Caki2 (cell line): ENCODE data around the gene CASP14. TPM values are rescaled to one million over a fixed set of nuclear protein-coding genes. Genes with fewer than 3 reads are reported as not detected.
A peak's percentile ranks its signal among the peaks of the same experiment; 100 is the strongest.

Source experiments
- DNase-seq: peaks from one replicate; pipeline ENCODE4 v3.0.0-alpha.2; 2015; ENCODE audit warnings: low read depth
- in situ Hi-C: cut with HindIII; loops from 2 replicates; pipeline ENCODE4 v1.10.0; 2016; ENCODE audit warnings: low sequenced_read_pairs, low pct_unique_long_range_greater_than_20kb, mixed read lengths
- total RNA-seq: library from RNA; depleted of rRNA; stranded (reverse); fragments of >200 nt; shearing (Covaris generic); gene quantifications from 2 replicates; pipeline ENCODE4 v1.2.3, GENCODE V29; 2014; ENCODE audit warnings: low replicate concordance; rRNA removed

Gene CASP14
- total RNA-seq, 1 experiment from 2014 or later: not detected

DNA sequence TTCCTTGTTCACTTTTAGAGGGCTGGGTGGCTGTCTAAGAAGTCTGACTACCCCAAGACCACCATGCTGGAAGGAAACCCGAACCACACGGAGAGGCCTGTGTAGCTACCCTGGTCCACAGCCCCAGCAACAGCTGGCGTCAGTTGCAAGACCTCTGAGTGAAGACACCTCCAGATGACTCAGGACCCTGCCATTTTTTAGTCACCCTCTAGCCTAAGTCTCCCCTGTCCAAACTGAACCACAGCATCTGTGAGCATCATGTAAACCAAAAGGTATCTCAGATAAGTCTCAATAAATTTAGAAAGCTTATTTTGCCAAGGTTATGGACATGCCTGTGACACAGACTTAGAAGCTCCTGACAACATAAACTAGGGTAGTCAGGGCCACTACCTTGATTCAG lies 55.8 kb downstream of the CASP14 start:
- in situ Hi-C loops: no loop called here
- no peak for DNase-seq

DNA sequence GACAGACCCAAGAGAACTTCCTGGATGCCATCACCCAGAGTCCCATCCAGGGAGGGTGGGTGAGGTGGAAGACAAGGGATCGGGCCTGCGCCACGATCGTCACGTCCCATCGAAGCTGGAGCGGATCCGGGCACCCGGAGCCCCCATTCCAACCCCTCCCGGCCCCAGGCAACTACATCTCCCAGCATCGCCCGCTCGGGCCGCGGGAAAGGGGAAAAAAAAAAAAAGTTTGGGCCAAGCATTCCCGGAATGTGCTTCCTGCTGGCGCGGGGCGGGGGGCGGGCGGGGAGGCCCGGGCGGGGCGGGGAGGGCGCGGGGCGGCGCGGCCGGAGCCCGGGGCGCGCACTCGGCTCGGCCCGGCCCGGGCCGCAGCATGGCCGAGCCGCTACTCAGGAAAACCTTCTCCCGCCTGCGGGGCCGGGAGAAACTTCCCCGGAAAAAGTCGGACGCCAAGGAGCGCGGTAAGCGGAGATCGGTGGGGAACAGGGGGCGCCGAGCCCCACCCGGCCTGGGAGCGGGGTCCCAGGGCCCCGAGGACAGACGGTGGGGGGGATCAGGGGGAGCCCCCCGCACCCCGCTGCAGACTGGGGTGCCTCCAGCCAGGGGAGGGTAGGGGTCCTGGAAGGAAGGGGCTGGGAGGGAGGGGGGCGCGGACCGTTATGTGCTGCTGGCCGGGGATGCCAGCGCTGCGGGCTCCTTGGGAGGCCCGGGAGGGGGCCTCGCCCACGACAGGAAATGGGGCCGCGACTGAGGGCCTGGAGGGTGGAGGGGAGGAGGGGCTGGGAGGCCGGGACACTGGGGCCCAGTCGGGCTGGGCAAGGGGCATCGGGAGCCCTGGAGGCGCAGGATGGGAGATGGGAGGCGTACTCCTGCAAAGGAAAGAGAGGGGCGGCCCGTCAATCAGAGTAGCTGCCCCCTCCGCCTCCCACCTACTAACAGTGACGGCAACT lies 58.1 kb downstream of the CASP14 start, which contains the start of gene SYDE1:
Gene SYDE1, plus strand, starts transcription at position 341 of the 950 bp plus-strand sequence. Its CDS starts 33 bp downstream, at position 374.
- in situ Hi-C loops: no loop called here
- DNase-seq: peak; percentile 72

Other genes starting within 250 kb of the CASP14 start
- gene OR7A5, start 214.3 kb upstream of the CASP14 start, total RNA-seq: not detected in 2 replicates
- gene OR7C1, start 214.3 kb upstream of the CASP14 start, total RNA-seq: not detected in 2 replicates
- gene OR7A10, start 200.6 kb upstream of the CASP14 start, total RNA-seq: not detected in 2 replicates
- gene OR7A17, start 163.3 kb upstream of the CASP14 start, total RNA-seq: not detected in 2 replicates
- not detected in 2 replicates for gene OR7C2, start 108.0 kb upstream of the CASP14 start, total RNA-seq
- gene SLC1A6, start 69.6 kb upstream of the CASP14 start, total RNA-seq: not detected in 2 replicates
- gene OR1I1, start 32.7 kb downstream of the CASP14 start, total RNA-seq: not detected in 2 replicates
- gene SYDE1, start 57.9 kb downstream of the CASP14 start, total RNA-seq: 21.7 and 31.3 TPM in 2 replicates
- 0.14 and 0.38 TPM in 2 replicates for gene NOTCH3, start 151.5 kb downstream of the CASP14 start, total RNA-seq
- gene EPHX3, start 183.0 kb downstream of the CASP14 start, total RNA-seq: not detected in 2 replicates